Neural progenitor cell (in vitro differentiated cells): Measurements from ENCODE around the gene GAPT. TPM values are rescaled to one million over a fixed set of nuclear protein-coding genes. Genes with fewer than 3 reads are reported as not detected.

ENCODE experiments used
- DNase-seq: peaks from one replicate; pipeline ENCODE4 v3.0.0-alpha.2; 2016; ENCODE audit warnings: low spot score
- H2AFZ ChIP-seq: fragments of 200-600 bp; sonication (generic); replicated peaks from 2 replicates; pipeline ENCODE4 v1.6.1; 2016; ENCODE audit warnings: antibody characterized with exemption
- H3F3A ChIP-seq: fragments of 200-600 bp; sonication (generic); 2 replicates; pipeline ENCODE4 v1.6.1; 2016; ENCODE audit warnings: antibody characterized with exemption, low read depth
- H3K27ac ChIP-seq: fragments of 200-600 bp; sonication (generic); 2 replicates; pipeline ENCODE4 v1.5.1; 2016; ENCODE audit warnings: mild to moderate bottlenecking
- H3K27me3 ChIP-seq: fragments of 200-600 bp; sonication (generic); 2 replicates; pipeline ENCODE4 v1.6.1; 2016; ENCODE audit warnings: mild to moderate bottlenecking, moderate library complexity
- H3K36me3 ChIP-seq: fragments of 200-600 bp; sonication (generic); 2 replicates; pipeline ENCODE4 v1.5.1; 2016
- H3K4me1 ChIP-seq: fragments of 200-600 bp; sonication (generic); 2 replicates; pipeline ENCODE4 v1.6.1; 2016; ENCODE audit warnings: mixed run types
- H3K4me2 ChIP-seq: fragments of 200-600 bp; sonication (generic); 2 replicates; pipeline ENCODE4 v1.6.1; 2016
- H3K4me3 ChIP-seq: fragments of 200-600 bp; sonication (generic); 2 replicates; pipeline ENCODE4 v1.5.1; 2016
- H3K79me2 ChIP-seq: fragments of 200-600 bp; sonication (generic); 2 replicates; pipeline ENCODE4 v1.6.1; 2016; ENCODE audit warnings: low read depth
- H3K9ac ChIP-seq: fragments of 200-600 bp; sonication (generic); 2 replicates; pipeline ENCODE4 v1.6.1; 2016
- H3K9me3 ChIP-seq: fragments of 200-600 bp; sonication (generic); 2 replicates; pipeline ENCODE4 v1.5.1; 2016; ENCODE audit warnings: low read depth
- H4K20me1 ChIP-seq: fragments of 200-600 bp; sonication (generic); 2 replicates; pipeline ENCODE4 v1.6.1; 2016; ENCODE audit warnings: low read depth
- H3K27ac Mint-ChIP-seq: 3 replicates; pipeline ENCODE4 v1.8.0; 2021; ENCODE audit warnings: mixed read lengths
- H3K27me3 Mint-ChIP-seq: 2 replicates; pipeline ENCODE4 v1.8.0; 2022; ENCODE audit warnings: low read depth, mild to moderate bottlenecking, inconsistent platforms, moderate library complexity, mixed read lengths; ENCODE audit not compliant: insufficient read depth
- H3K36me3 Mint-ChIP-seq: 3 replicates; pipeline ENCODE4 v1.8.0; 2021; ENCODE audit warnings: mixed read lengths
- H3K4me1 Mint-ChIP-seq: 3 replicates; pipeline ENCODE4 v1.8.0; 2021; ENCODE audit warnings: mixed read lengths
- H3K4me3 Mint-ChIP-seq: 3 replicates; pipeline ENCODE4 v1.8.0; 2021; ENCODE audit warnings: mild to moderate bottlenecking, moderate library complexity, mixed read lengths
- H3K9me3 Mint-ChIP-seq: 3 replicates; pipeline ENCODE4 v1.8.0; 2020; ENCODE audit warnings: mixed read lengths
- EZH2 ChIP-seq: fragments of 200-600 bp; sonication (generic); IDR thresholded peaks from 2 replicates; pipeline ENCODE4 v1.6.1; 2017; ENCODE audit warnings: antibody characterized with exemption, mild to moderate bottlenecking, moderate library complexity
- EZH2phosphoT487 ChIP-seq: fragments of 200-600 bp; sonication (generic); IDR thresholded peaks from 2 replicates; pipeline ENCODE4 v1.6.1; 2017; ENCODE audit warnings: antibody characterized with exemption
- total RNA-seq: library from RNA; depleted of rRNA; stranded (reverse); fragments of >200 nt; gene quantifications from 2 replicates; pipeline ENCODE4 v1.2.3, GENCODE V29; 2015; ENCODE audit warnings: low replicate concordance
- TF ChIP-seq, protein P1 (sequence below): fragments of 200-600 bp; sonication (generic); IDR thresholded peaks from 2 replicates; pipeline ENCODE4 v1.5.1; 2017; ENCODE audit warnings: antibody characterized with exemption, mild to moderate bottlenecking

GAPT gene
- total RNA-seq, 1 donor from 2014 or later = not detected

DNA sequence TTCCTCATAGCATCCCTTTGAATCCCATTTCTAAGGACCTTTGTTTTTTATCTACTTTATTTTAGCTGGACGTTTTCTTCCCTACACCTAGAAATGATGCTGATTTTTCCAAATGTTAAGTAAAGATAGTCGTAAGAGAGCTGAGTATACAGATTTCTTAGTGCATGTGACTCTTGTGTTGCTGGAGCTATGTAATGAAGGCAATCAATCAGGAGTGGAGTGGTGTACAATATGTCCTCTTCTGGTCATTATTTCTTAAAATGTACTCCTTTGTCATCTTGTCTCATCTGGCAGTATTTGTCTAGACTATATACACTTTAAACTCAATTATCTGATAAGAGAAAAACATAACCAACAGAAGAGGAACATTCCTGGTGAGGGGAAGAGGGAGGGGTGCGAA is 13.5 kb downstream of the GAPT start:
- Histone ChIP-seq H3K79me2 (no peaks in the 10 kb centered on the region), H3K9ac (no peak overlapping the region), H3K9me3 (no peaks in the 10 kb centered on the region), H3K36me3 (no peaks in the 10 kb centered on the region), H3F3A (no peaks in the 10 kb centered on the region), H4K20me1 (no peaks in the 10 kb centered on the region), H2AFZ (no peak overlapping the region), H3K27ac (no peak overlapping the region), H3K4me1 (no peaks in the 10 kb centered on the region), H3K4me2 (no peak overlapping the region), H3K4me3 (no peak overlapping the region), H3K27me3 (no peaks in the 10 kb centered on the region)
- TF ChIP-seq, protein P1, sequence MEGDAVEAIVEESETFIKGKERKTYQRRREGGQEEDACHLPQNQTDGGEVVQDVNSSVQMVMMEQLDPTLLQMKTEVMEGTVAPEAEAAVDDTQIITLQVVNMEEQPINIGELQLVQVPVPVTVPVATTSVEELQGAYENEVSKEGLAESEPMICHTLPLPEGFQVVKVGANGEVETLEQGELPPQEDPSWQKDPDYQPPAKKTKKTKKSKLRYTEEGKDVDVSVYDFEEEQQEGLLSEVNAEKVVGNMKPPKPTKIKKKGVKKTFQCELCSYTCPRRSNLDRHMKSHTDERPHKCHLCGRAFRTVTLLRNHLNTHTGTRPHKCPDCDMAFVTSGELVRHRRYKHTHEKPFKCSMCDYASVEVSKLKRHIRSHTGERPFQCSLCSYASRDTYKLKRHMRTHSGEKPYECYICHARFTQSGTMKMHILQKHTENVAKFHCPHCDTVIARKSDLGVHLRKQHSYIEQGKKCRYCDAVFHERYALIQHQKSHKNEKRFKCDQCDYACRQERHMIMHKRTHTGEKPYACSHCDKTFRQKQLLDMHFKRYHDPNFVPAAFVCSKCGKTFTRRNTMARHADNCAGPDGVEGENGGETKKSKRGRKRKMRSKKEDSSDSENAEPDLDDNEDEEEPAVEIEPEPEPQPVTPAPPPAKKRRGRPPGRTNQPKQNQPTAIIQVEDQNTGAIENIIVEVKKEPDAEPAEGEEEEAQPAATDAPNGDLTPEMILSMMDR = no peak
- TF ChIP-seq EZH2 (no peak), EZH2phosphoT487 (no peak)
- H3K9me3 Mint-ChIP-seq = no peaks in the 10 kb centered on the region
- H3K27me3 Mint-ChIP-seq = no peaks in the 10 kb centered on the region
- no peak overlapping the region for H3K4me3 Mint-ChIP-seq
- H3K36me3 Mint-ChIP-seq = no peaks in the 10 kb centered on the region
- peaks cover 3% of the 10 kb centered on the region for H3K4me1 Mint-ChIP-seq
- DNase-seq = no peak
- no peak overlapping the region for H3K27ac Mint-ChIP-seq

- Histone ChIP-seq H3K27me3 (no peaks in the 10 kb centered on the region), H3K79me2 (no peaks in the 10 kb centered on the region), H3K4me2 (no peak overlapping the region), H3K9ac (no peak overlapping the region), H3K4me1 (no peaks in the 10 kb centered on the region), H3K4me3 (no peak overlapping the region), H2AFZ (no peak overlapping the region), H3K9me3 (no peaks in the 10 kb centered on the region), H3K27ac (no peak overlapping the region), H3F3A (no peaks in the 10 kb centered on the region), H4K20me1 (no peaks in the 10 kb centered on the region), H3K36me3 (no peaks in the 10 kb centered on the region)
- no peak for DNase-seq
- Mint-ChIP-seq H3K9me3 (no peaks in the 10 kb centered on the region), H3K4me1 (peaks cover 3% of the 10 kb centered on the region), H3K36me3 (no peaks in the 10 kb centered on the region), H3K4me3 (no peak overlapping the region), H3K27ac (no peak overlapping the region), H3K27me3 (no peaks in the 10 kb centered on the region)
- no peak for TF ChIP-seq EZH2
- TF ChIP-seq, protein P1 = no peak
- TF ChIP-seq EZH2phosphoT487 = no peak
Measured at GRCh38 chr5:58505502-58505901, 14.3 kb downstream of the GAPT start.

- H3K9me3 ChIP-seq = no peaks in the 10 kb centered on the region
- no peaks in the 10 kb centered on the region for H3K4me1 ChIP-seq
- H3K4me3 ChIP-seq = no peak overlapping the region
- no peak overlapping the region for H2AFZ ChIP-seq
- H3K36me3 ChIP-seq = no peaks in the 10 kb centered on the region
- no peak overlapping the region for H3K4me2 ChIP-seq
- peaks cover 3% of the 10 kb centered on the region for H3K4me1 Mint-ChIP-seq
- no peak overlapping the region for H3K9ac ChIP-seq
- no peaks in the 10 kb centered on the region for H3K79me2 ChIP-seq
- DNase-seq = no peak
- no peaks in the 10 kb centered on the region for H3K27me3 ChIP-seq
- no peak overlapping the region for H3K27ac Mint-ChIP-seq
- no peaks in the 10 kb centered on the region for H3K36me3 Mint-ChIP-seq
- no peaks in the 10 kb centered on the region for H3K9me3 Mint-ChIP-seq
- H3F3A ChIP-seq = no peaks in the 10 kb centered on the region
- no peaks in the 10 kb centered on the region for H4K20me1 ChIP-seq
- no peak overlapping the region for H3K27ac ChIP-seq
- H3K27me3 Mint-ChIP-seq = no peaks in the 10 kb centered on the region
- no peak for TF ChIP-seq EZH2phosphoT487
- TF ChIP-seq EZH2 = no peak
- TF ChIP-seq, protein P1 = no peak
- H3K4me3 Mint-ChIP-seq = no peak overlapping the region
Measured at GRCh38 chr5:58505971-58506640, 14.9 kb downstream of the GAPT start.
